T-cell (primary cell): Measurements from ENCODE around the gene ADSS2. TPM values are rescaled to one million over a fixed set of nuclear protein-coding genes. Genes with fewer than 3 reads are reported as not detected.

Experiments used
- ATAC-seq, 4 experiments: fragments of 200-7000 bp in 3 of 4; fragments of 150-1000 bp in 1 of 4; cut with Tn5 transposase; replicated peaks in 1 of 4; 1 replicate in 3 of 4; 2 replicates in 1 of 4; pipeline ENCODE4 v1.10.0; 2021; ENCODE audit warnings: moderate library complexity in 3 of 4, mild to moderate bottlenecking in 2 of 4, moderate number of reproducible peaks in 1 of 4
- CTCF ChIA-PET, 2 donors: fragments of 300-600 bp; sonication (Branson Sonifier 250); formaldehyde crosslinking; loops; one replicate each; lab custom pipeline; 2022; ENCODE audit warnings: antibody characterized with exemption in 2 of 2; lab: Charles Lee
- POLR2A ChIA-PET, 2 donors: fragments of 300-600 bp; sonication (Branson Sonifier 250); formaldehyde crosslinking; loops; one replicate each; lab custom pipeline; 2022; ENCODE audit warnings: antibody characterized with exemption in 2 of 2; lab: Charles Lee
- DNase-seq, 35 experiments: peaks; one replicate each; pipeline versions ENCODE4 v3.0.0 to v3.0.0-alpha.2; 2013 to 2023
- H3K27ac ChIP-seq: one replicate; pipeline ENCODE4 v1.5.1; 2013; ENCODE audit warnings: low read length
- H3K27me3 ChIP-seq, 2 experiments: replicated peaks in 1 of 2; 1 replicate in 1 of 2; 2 replicates in 1 of 2; pipeline versions ENCODE4 v1.6.1 to v1.7.0; 2013; ENCODE audit warnings: low read length in 1 of 2, mixed read lengths in 1 of 2; ENCODE audit not compliant: control insufficient read depth in 2 of 2, insufficient read depth in 2 of 2; ENCODE audit errors: extremely low read depth in 1 of 2
- H3K36me3 ChIP-seq, 2 donors: 1 replicate in 1 of 2; 2 replicates in 1 of 2; pipeline versions ENCODE4 v1.6.1 to v1.7.0; 2013; ENCODE audit warnings: low read length in 1 of 2; ENCODE audit not compliant: control insufficient read depth in 2 of 2, insufficient read depth in 1 of 2; ENCODE audit errors: extremely low read depth in 1 of 2
- H3K4me1 ChIP-seq, 2 experiments: 1 replicate in 1 of 2; 2 replicates in 1 of 2; pipeline versions ENCODE4 v1.6.1 to v1.7.0; 2013; ENCODE audit warnings: low read length in 2 of 2, mixed read lengths in 1 of 2; ENCODE audit not compliant: insufficient read depth in 2 of 2, control insufficient read depth in 1 of 2; ENCODE audit errors: extremely low read depth in 1 of 2
- H3K4me3 ChIP-seq, 2 donors: 1 replicate in 1 of 2; 2 replicates in 1 of 2; pipeline versions ENCODE4 v1.5.1 to v1.7.0; 2013; ENCODE audit warnings: mild to moderate bottlenecking in 2 of 2, low read length in 1 of 2, moderate library complexity in 1 of 2; ENCODE audit not compliant: control insufficient read depth in 1 of 2; ENCODE audit errors: extremely low read depth in 1 of 2
- H3K9me3 ChIP-seq: 2 replicates; pipeline ENCODE4 v1.7.0; 2013
- H3K27ac Mint-ChIP-seq, 2 donors: one replicate each; pipeline ENCODE4 v1.8.0; 2020 to 2021; ENCODE audit warnings: mild to moderate bottlenecking in 2 of 2, mixed read lengths in 2 of 2
- H3K27me3 Mint-ChIP-seq, 2 donors: one replicate each; pipeline ENCODE4 v1.8.0; 2021 to 2022; ENCODE audit warnings: mixed read lengths in 2 of 2
- H3K36me3 Mint-ChIP-seq: one replicate; pipeline ENCODE4 v1.8.0; 2021; ENCODE audit warnings: mixed read lengths
- H3K4me1 Mint-ChIP-seq, 3 donors: one replicate each; pipeline ENCODE4 v1.8.0; 2020 to 2022; ENCODE audit warnings: mixed read lengths in 3 of 3, mild to moderate bottlenecking in 1 of 3
- H3K4me3 Mint-ChIP-seq, 3 donors: one replicate each; pipeline ENCODE4 v1.8.0; 2020 to 2022; ENCODE audit warnings: mild to moderate bottlenecking in 3 of 3, mixed read lengths in 3 of 3, moderate library complexity in 3 of 3
- H3K9me3 Mint-ChIP-seq, 3 donors: one replicate each; pipeline ENCODE4 v1.8.0; 2020 to 2022; ENCODE audit warnings: mixed read lengths in 3 of 3
- WGBS: methylation state at CpG from one replicate; pipeline ENCODE4 v1.1.5; 2013; ENCODE audit warnings: missing lambda C conversion rate; ENCODE audit not compliant: insufficient coverage; 5-methylcytosine and 5-hydroxymethylcytosine counted together
- total RNA-seq, 35 experiments: library from RNA in 6 of 35; stranded (reverse) in 6 of 35; fragments of 120-200 nt in 1 of 35; gene quantifications; one replicate each; pipeline versions ENCODE4 v1.2.1 to v1.2.4 and lab custom pipeline; 2013 to 2026

The ADSS2 gene
- total RNA-seq, 5 donors from 2014 or later (not counting 1 experiment from before 2014, with no cell fraction given), result 49.6 to 53.4 (median 51.6) TPM

DNA sequence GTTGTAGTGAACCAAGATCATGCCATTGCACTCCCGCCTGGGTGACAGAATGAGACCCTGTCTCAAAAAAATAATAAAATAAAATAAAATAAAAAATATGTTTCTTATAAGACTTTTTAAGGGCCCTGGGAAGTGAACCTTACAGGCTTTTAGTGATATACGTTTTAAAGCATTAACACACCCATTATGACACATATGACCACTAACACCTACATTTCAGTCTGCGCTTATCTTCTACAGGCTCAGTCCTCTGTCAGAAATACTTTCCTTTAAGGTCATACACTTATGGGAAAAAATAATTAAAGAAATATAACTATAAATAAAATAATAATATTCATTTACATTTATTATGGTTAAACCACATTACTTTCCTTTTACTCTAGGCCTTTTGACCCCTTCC is 21.9 kb downstream of the ADSS2 start:
- POLR2A ChIA-PET, result no interaction called here
- CTCF ChIA-PET, result no interaction called here
- Mint-ChIP-seq H3K4me3 (no peak overlapping the region), H3K36me3 (peaks cover 44% of the 10 kb centered on the region), H3K4me1 (peaks cover 11 to 20% (median 16%) of the 10 kb centered on the region in 3 donors), H3K27ac (no peak overlapping the region), H3K9me3 (no peaks in the 10 kb centered on the region), H3K27me3 (no peaks in the 10 kb centered on the region)
- WGBS, result no CpG with 5 or more reads among the region's 3 CpGs
- DNase-seq (no peak), ATAC-seq (no peak)
- Histone ChIP-seq H3K9me3 (no peaks in the 10 kb centered on the region), H3K27ac (no peak overlapping the region), H3K4me3 (no peak overlapping the region), H3K27me3 (no peaks in the 10 kb centered on the region), H3K4me1 (no peaks in the 10 kb centered on the region), H3K36me3 (peaks cover 5 to 34% of the 10 kb centered on the region in 2 donors)

DNA sequence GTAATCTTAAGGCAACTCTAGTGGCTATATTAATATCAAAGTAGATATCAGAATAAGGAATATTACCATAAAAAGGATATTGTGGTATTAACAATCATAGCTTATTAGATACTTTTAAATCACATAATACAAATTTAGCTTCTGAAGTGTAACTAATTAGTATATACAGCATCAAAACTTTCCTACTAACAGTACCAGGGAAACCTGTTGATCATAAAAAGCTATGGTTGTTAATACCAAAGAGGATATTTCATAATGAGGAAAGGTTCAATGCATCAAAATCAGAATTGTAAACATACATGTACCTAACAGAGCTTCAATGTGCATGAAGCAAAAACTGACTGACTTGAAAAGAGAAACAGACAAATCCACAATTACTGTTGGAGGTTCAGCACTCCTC is 24.1 kb downstream of the ADSS2 start:
- Histone ChIP-seq H3K36me3 (peaks cover under 1 to 34% of the 10 kb centered on the region in 2 donors), H3K9me3 (no peaks in the 10 kb centered on the region), H3K27ac (no peak overlapping the region), H3K27me3 (no peaks in the 10 kb centered on the region), H3K4me3 (no peak overlapping the region), H3K4me1 (no peaks in the 10 kb centered on the region)
- no peak for DNase-seq
- no peaks in the 10 kb centered on the region for H3K27me3 Mint-ChIP-seq
- H3K9me3 Mint-ChIP-seq, result no peaks in the 10 kb centered on the region
- H3K4me3 Mint-ChIP-seq, result no peak overlapping the region
- peaks cover 49% of the 10 kb centered on the region for H3K36me3 Mint-ChIP-seq
- H3K4me1 Mint-ChIP-seq, result peaks cover 15 to 19% (median 16%) of the 10 kb centered on the region in 3 donors
- POLR2A ChIA-PET, result interaction anchor here (0.5 to 0.7 kb wide), 2 partner anchors 18 to 590 kb away, joined by 3 to 6 read pairs; no protein-coding TSS in a partner anchor
- no peak for ATAC-seq
- no peak overlapping the region for H3K27ac Mint-ChIP-seq
- CTCF ChIA-PET, result interaction anchor here in 1 of 2 donors (0.8 kb wide), 1 partner anchor 14 kb away, joined by 3 read pairs; no protein-coding TSS in a partner anchor

DNA sequence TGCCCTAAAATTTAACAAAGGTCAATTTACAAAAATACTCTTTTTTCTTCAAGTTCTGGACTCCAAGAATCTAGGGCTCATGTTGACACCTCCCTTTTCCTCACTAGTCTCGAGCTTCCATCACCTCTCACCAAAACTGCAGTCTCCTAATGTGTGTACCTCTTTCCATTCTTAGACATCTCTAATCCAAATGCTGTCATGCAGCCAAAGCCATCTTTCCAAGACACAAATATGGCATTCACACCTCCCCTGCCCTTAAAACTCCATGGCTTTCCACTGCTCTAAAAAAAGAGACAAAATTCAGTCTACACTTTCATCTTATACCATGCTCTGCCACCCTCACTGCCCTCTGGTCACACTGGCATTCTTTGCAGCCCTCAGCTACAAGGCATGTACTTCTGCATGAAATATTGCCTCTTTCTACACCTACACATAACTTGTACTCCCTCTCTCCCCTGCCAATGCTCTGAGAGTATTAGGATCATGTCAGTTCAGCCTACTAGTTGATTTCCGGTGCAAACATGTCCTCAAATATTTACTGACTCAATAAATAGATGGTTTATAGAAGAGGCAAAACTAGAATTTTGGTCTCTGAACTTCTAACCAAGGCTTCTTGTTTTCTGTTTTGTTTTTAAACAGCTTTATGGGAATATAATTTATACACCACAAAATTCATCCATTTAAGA is 26.9 kb downstream of the ADSS2 start:
- Mint-ChIP-seq H3K27me3 (no peaks in the 10 kb centered on the region), H3K27ac (peak overlapping the region in 1 of 2 donors; percentile 7), H3K4me1 (peaks cover 11 to 14% (median 14%) of the 10 kb centered on the region in 3 donors), H3K4me3 (no peak overlapping the region), H3K36me3 (peaks cover 47% of the 10 kb centered on the region), H3K9me3 (no peaks in the 10 kb centered on the region)
- H3K36me3 ChIP-seq, result peaks cover 3 to 42% of the 10 kb centered on the region in 2 donors
- CTCF ChIA-PET, result interaction anchor here in 1 of 2 donors (1.1 to 1.4 kb wide), 2 partner anchors 9 to 376 kb away, joined by 3 to 5 read pairs; no protein-coding TSS in a partner anchor
- 100% methylated on average over 1 of the region's 2 CpGs for WGBS
- DNase-seq (no peak), ATAC-seq (no peak)
- no peak overlapping the region for H3K4me3 ChIP-seq
- H3K27me3 ChIP-seq, result no peaks in the 10 kb centered on the region
- no peaks in the 10 kb centered on the region for H3K4me1 ChIP-seq
- POLR2A ChIA-PET, result interaction anchor here (1.0 to 1.1 kb wide), 2 partner anchors 10 to 22 kb away, joined by 3 to 5 read pairs; no protein-coding TSS in a partner anchor
- H3K9me3 ChIP-seq, result no peaks in the 10 kb centered on the region
- no peak overlapping the region for H3K27ac ChIP-seq

DNA sequence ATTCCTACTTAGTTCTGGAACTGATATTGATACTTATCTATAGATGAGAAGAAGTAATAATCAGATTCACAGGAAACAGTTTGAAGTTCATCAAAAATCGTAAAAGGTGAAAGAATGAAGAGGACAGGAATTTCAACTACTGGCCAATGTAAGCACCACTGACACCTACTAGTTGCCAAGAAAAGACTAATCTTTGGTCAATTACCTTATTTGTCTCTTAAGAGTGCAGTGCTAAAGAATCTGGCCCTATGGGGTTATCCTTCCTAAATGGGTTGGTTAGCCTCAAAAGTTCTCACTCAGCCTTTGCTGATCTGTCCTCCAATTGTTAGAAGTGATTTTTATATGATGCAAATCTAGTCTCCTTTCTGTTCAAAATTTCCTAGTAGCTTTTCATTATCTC is 29.5 kb downstream of the ADSS2 start:
- WGBS, result no CpG with 5 or more reads among the region's 1 CpG
- H3K27ac ChIP-seq, result no peak overlapping the region
- Mint-ChIP-seq H3K27me3 (no peaks in the 10 kb centered on the region), H3K36me3 (peaks cover 63% of the 10 kb centered on the region), H3K9me3 (no peaks in the 10 kb centered on the region), H3K27ac (no peak overlapping the region), H3K4me3 (no peak overlapping the region), H3K4me1 (peaks cover 6 to 11% (median 7%) of the 10 kb centered on the region in 3 donors)
- no peak for ATAC-seq
- ChIA-PET POLR2A (no interaction called here), CTCF (no interaction called here)
- H3K4me3 ChIP-seq, result no peak overlapping the region
- peaks cover 3 to 62% of the 10 kb centered on the region in 2 donors for H3K36me3 ChIP-seq
- H3K4me1 ChIP-seq, result no peaks in the 10 kb centered on the region
- H3K9me3 ChIP-seq, result no peaks in the 10 kb centered on the region
- H3K27me3 ChIP-seq, result no peaks in the 10 kb centered on the region
- no peak for DNase-seq

DNA sequence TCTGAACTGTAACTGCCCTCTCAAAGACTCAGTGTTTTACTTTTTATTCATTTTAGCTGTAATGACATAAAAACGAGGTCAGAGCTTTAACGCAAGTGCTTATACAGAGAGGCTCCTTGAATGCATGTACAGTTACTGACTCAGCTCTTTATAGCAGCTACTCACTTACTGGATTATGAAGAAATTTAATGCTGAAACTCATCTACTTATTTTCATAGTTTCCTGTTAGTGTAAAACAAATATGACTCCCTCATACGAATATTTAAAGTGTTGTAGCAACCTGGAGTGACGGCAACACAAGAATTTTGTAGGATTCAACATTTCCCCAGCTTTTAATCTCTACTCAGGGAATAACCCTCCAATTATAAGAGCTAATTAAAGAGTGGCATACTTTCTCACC is 32.7 kb downstream of the ADSS2 start:
- ATAC-seq (no peak), DNase-seq (no peak)
- Mint-ChIP-seq H3K4me3 (no peak overlapping the region), H3K9me3 (no peaks in the 10 kb centered on the region), H3K27ac (no peak overlapping the region), H3K36me3 (peaks cover 73% of the 10 kb centered on the region), H3K27me3 (no peaks in the 10 kb centered on the region), H3K4me1 (no peaks in the 10 kb centered on the region)
- WGBS, result no CpG with 5 or more reads among the region's 4 CpGs
- Histone ChIP-seq H3K27ac (no peak overlapping the region), H3K4me3 (no peak overlapping the region), H3K27me3 (no peaks in the 10 kb centered on the region), H3K9me3 (no peaks in the 10 kb centered on the region), H3K4me1 (no peaks in the 10 kb centered on the region), H3K36me3 (peaks cover 8 to 85% of the 10 kb centered on the region in 2 donors)
- ChIA-PET POLR2A (interaction anchor here in 1 of 2 donors (0.5 kb wide), 1 partner anchor 14 kb away, joined by 3 read pairs; no protein-coding TSS in a partner anchor), CTCF (interaction anchor here in 1 of 2 donors (0.5 kb wide), 1 partner anchor 181 kb away, joined by 4 read pairs; no protein-coding TSS in a partner anchor)

DNA sequence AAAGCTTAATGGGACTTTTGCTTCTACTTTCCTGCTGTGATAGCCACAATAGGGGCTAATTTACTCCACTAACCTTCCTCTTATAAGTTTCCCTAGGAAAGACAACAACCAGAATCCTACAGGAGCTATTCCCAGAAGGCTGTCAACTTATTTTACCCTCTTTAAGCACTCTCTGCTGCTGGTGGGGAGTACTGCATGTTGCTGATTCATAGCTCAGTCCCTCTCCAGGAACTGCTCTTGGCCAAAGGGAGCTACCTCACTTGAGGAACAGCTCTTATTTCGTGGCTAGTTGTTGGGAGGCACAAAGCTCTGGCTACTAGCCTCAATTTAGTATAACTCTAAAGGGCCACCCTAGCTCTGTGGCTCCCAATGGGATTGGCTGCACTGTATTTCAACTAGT is 37.2 kb downstream of the ADSS2 start:
- no peak for DNase-seq
- H3K9me3 Mint-ChIP-seq, result no peaks in the 10 kb centered on the region
- H3K27me3 Mint-ChIP-seq, result no peaks in the 10 kb centered on the region
- Histone ChIP-seq H3K27me3 (no peaks in the 10 kb centered on the region), H3K9me3 (no peaks in the 10 kb centered on the region), H3K4me1 (no peaks in the 10 kb centered on the region), H3K4me3 (no peak overlapping the region), H3K36me3 (peaks cover 9 to 93% of the 10 kb centered on the region in 2 donors), H3K27ac (no peak overlapping the region)
- H3K4me1 Mint-ChIP-seq, result no peaks in the 10 kb centered on the region
- 100% methylated on average over 1 of the region's 1 CpG for WGBS
- POLR2A ChIA-PET, result interaction anchor here (0.8 to 1.0 kb wide), 2 partner anchors 10 to 11 kb away, joined by 3 read pairs; no protein-coding TSS in a partner anchor
- CTCF ChIA-PET, result interaction anchor here in 1 of 2 donors (0.5 kb wide), 1 partner anchor 128 kb away, joined by 8 read pairs; no protein-coding TSS in a partner anchor
- peaks cover 87% of the 10 kb centered on the region for H3K36me3 Mint-ChIP-seq
- no peak overlapping the region for H3K4me3 Mint-ChIP-seq
- no peak for ATAC-seq
- no peak overlapping the region for H3K27ac Mint-ChIP-seq
